CD4-positive, alpha-beta T cell (primary cell): ENCODE data around the gene ZNF687. TPM values are rescaled to one million over a fixed set of nuclear protein-coding genes. Genes with fewer than 3 reads are reported as not detected.

Experiments used
- ATAC-seq: fragments of 200-7000 bp; cut with Tn5 transposase; one replicate; pipeline ENCODE4 v1.10.0; 2022; ENCODE audit warnings: mild to moderate bottlenecking; ENCODE audit not compliant: poor library complexity
- CTCF ChIA-PET: fragments of 350-600 bp; sonication (Branson Sonifier 250); formaldehyde crosslinking; loops from one replicate; lab custom pipeline; 2021; ENCODE audit warnings: antibody characterized with exemption, inconsistent platforms; lab: Charles Lee
- POLR2A ChIA-PET: fragments of 350-600 bp; sonication (Branson Sonifier 250); formaldehyde crosslinking; loops from one replicate; lab custom pipeline; 2021; ENCODE audit warnings: antibody characterized with exemption, inconsistent platforms; lab: Charles Lee
- DNase-seq, 14 experiments: peaks; one replicate each; pipeline ENCODE4 v3.0.0-alpha.2; 2013 to 2020; ENCODE audit warnings: mixed read lengths in 2 of 14
- H3K27ac ChIP-seq, 2 donors: one replicate each; pipeline versions ENCODE4 v1.5.1 to v1.7.0; 2013; ENCODE audit warnings: low read length in 2 of 2, low read depth in 1 of 2, mild to moderate bottlenecking in 1 of 2
- H3K27me3 ChIP-seq, 2 experiments: 1 replicate in 1 of 2; 2 replicates in 1 of 2; pipeline versions ENCODE4 v1.6.1 to v1.7.0; 2013; ENCODE audit warnings: low read length in 2 of 2, control low read depth in 1 of 2, mild to moderate bottlenecking in 1 of 2, moderate library complexity in 1 of 2; ENCODE audit not compliant: insufficient read depth in 2 of 2, control insufficient read depth in 1 of 2
- H3K36me3 ChIP-seq: one replicate; pipeline ENCODE4 v1.6.1; 2013; ENCODE audit warnings: low read length, control low read depth; ENCODE audit not compliant: insufficient read depth
- H3K4me1 ChIP-seq: one replicate; pipeline ENCODE4 v1.6.1; 2013; ENCODE audit warnings: low read length, control low read depth; ENCODE audit not compliant: insufficient read depth
- H3K4me3 ChIP-seq: one replicate; pipeline ENCODE4 v1.5.1; 2013; ENCODE audit warnings: mild to moderate bottlenecking, low read length, moderate library complexity
- H3K9me3 ChIP-seq, 2 experiments: 1 replicate in 1 of 2; 2 replicates in 1 of 2; pipeline versions ENCODE4 v1.6.1 to v1.7.0; 2013; ENCODE audit warnings: low read length in 2 of 2, mild to moderate bottlenecking in 2 of 2, control low read depth in 1 of 2, moderate library complexity in 1 of 2; ENCODE audit not compliant: control insufficient read depth in 1 of 2, insufficient read depth in 1 of 2
- H3K27ac Mint-ChIP-seq: one replicate; pipeline ENCODE4 v1.8.0; 2020; ENCODE audit warnings: mixed read lengths
- H3K27me3 Mint-ChIP-seq: one replicate; pipeline ENCODE4 v1.8.0; 2021; ENCODE audit warnings: mixed read lengths
- H3K36me3 Mint-ChIP-seq: one replicate; pipeline ENCODE4 v1.8.0; 2021; ENCODE audit warnings: low read depth, mixed read lengths
- H3K4me1 Mint-ChIP-seq: one replicate; pipeline ENCODE4 v1.8.0; 2021; ENCODE audit warnings: low read depth, mixed read lengths
- H3K4me3 Mint-ChIP-seq: one replicate; pipeline ENCODE4 v1.8.0; 2020; ENCODE audit warnings: mild to moderate bottlenecking, mixed read lengths
- H3K9me3 Mint-ChIP-seq: one replicate; pipeline ENCODE4 v1.8.0; 2020; ENCODE audit warnings: mixed read lengths
- intact Hi-C, 2 experiments: fragments of 100-400 bp; cut with DNase I in 1 of 2; cut with micrococcal nuclease in 1 of 2; formaldehyde crosslinking; loops; one replicate each; pipeline versions ENCODE4 v1.15.1 to v1.9.0; 2023 to 2025; cut with DNase I, micrococcal nuclease
- total RNA-seq, 174 experiments: library from RNA in 2 of 174; stranded (reverse) in 2 of 174; gene quantifications; one replicate each; pipeline ENCODE4 v1.2.3 and lab custom pipeline; 2021 to 2026
- TF ChIP-seq, protein P1 (sequence below): fragments of 200-600 bp; IDR thresholded peaks from one replicate; pipeline ENCODE4 v1.8.0; 2022; ENCODE audit warnings: antibody characterized with exemption, mild to moderate bottlenecking

The ZNF687 gene
- total RNA-seq, 2 experiments from 2014 or later: 38.9 to 40.0 TPM

DNA sequence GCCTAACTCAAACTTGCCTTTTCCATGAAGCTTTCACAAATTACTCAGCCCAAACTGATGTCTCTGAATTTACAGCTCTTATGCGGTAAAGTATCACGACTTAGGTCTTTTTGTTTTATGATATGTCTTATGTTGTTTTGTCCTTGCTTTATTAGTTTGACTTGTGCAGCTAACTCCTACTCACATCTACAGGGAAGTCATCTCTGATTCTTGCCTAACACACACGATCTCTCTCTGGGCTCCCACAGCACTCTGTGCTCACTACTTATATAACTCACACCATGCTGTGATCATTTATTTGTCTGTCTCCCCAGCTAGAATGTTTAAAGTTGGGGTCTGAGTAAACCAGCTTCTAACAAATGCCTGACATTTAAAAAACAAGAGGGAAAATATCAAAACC is 54.5 kb downstream of the ZNF687 start:
- Mint-ChIP-seq H3K4me3 (no peak overlapping the region), H3K36me3 (peaks cover 5% of the 10 kb centered on the region), H3K27me3 (no peaks in the 10 kb centered on the region), H3K9me3 (no peaks in the 10 kb centered on the region), H3K4me1 (peaks cover 10% of the 10 kb centered on the region), H3K27ac (no peak overlapping the region)
- Histone ChIP-seq H3K27ac (no peak overlapping the region), H3K4me3 (no peak overlapping the region), H3K36me3 (peaks cover 1% of the 10 kb centered on the region), H3K9me3 (no peaks in the 10 kb centered on the region), H3K27me3 (no peaks in the 10 kb centered on the region), H3K4me1 (no peaks in the 10 kb centered on the region)
- DNase-seq: no peak
- POLR2A ChIA-PET: interaction anchor here (1.1 to 1.7 kb wide), 2 partner anchors 9 to 55 kb away, joined by 3 to 4 read pairs; partner anchors contain the start of genes PI4KB and ZNF687
- intact Hi-C loops: no loop called here
- CTCF ChIA-PET: interaction anchor here (1.2 to 1.8 kb wide), 2 partner anchors 36 to 56 kb away, joined by 4 to 5 read pairs; no protein-coding TSS in a partner anchor
- ATAC-seq: no peak
- TF ChIP-seq, protein P1, sequence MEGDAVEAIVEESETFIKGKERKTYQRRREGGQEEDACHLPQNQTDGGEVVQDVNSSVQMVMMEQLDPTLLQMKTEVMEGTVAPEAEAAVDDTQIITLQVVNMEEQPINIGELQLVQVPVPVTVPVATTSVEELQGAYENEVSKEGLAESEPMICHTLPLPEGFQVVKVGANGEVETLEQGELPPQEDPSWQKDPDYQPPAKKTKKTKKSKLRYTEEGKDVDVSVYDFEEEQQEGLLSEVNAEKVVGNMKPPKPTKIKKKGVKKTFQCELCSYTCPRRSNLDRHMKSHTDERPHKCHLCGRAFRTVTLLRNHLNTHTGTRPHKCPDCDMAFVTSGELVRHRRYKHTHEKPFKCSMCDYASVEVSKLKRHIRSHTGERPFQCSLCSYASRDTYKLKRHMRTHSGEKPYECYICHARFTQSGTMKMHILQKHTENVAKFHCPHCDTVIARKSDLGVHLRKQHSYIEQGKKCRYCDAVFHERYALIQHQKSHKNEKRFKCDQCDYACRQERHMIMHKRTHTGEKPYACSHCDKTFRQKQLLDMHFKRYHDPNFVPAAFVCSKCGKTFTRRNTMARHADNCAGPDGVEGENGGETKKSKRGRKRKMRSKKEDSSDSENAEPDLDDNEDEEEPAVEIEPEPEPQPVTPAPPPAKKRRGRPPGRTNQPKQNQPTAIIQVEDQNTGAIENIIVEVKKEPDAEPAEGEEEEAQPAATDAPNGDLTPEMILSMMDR: no peak

DNA sequence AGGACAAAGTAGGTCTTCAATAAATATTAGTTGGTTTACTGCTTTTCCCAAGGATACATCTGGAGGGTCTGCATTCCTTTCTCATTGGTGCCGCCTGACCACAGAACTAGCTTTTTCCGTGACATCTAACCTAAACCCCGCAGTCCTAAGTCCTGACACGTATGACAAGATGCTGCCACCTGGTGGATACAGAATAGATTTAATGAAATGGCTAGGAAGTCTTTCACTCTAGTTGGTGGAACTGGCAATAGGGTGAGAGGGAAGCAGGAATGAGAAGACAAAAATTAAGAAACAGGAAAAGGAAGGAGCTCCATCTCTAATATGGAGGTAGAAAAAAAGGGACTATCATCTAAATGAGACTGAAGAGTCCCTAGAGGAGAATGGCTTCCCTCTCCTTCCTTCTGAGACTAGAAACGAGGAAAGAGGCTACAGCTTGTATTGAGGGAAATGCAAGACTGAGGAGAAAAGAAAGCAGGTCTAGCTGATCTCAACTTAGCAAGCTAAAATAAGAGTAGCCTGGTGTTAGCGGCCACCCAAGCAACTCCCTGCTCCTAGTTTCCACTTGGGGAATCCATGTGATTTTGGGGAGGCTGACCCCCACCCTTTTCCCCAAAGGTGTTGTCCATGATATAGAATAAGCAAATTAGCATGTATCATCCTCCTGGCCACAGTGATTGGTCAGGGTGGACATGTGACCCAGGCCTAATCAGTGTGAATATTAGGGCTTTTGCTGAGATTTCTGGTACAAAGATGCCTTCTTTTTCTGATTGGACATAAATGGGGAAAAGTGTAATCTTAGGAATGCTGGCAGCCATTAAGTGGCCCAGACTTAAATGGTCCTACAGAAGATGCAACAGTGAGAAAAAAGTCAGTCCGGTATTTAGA is 59.0 kb downstream of the ZNF687 start:
- Mint-ChIP-seq H3K9me3 (no peaks in the 10 kb centered on the region), H3K27ac (peak overlapping the region; percentile 7), H3K27me3 (no peaks in the 10 kb centered on the region), H3K36me3 (peaks cover 37% of the 10 kb centered on the region), H3K4me3 (no peak overlapping the region), H3K4me1 (peaks cover 21% of the 10 kb centered on the region)
- H3K27me3 ChIP-seq: no peaks in the 10 kb centered on the region
- TF ChIP-seq, protein P1: peak; percentile 85
- intact Hi-C loops: loop anchor here (1.0 to 10.0 kb wide), 7 partner anchors 13 to 266 kb away; partner anchors contain the start of genes GABPB2 (in 1 of the 2), PIP5K1A (in 1 of the 2), VPS72 (in 1 of the 2) and ZNF687 (in 1 of the 2)
- DNase-seq (peak in 10 of 14 experiments; percentile 12 to 85 (median 38)), ATAC-seq (peak; percentile 93)
- no peaks in the 10 kb centered on the region for H3K9me3 ChIP-seq
- no peak overlapping the region for H3K27ac ChIP-seq
- H3K4me1 ChIP-seq: peaks cover 20% of the 10 kb centered on the region
- ChIA-PET CTCF (interaction anchor here (0.5 to 3.7 kb wide), 32 partner anchors 9 to 253 kb away, joined by 3 to 54 read pairs (median 5); partner anchors contain the start of genes PI4KB, PSMD4, VPS72 and ZNF687), POLR2A (interaction anchor here (0.6 to 3.2 kb wide), 9 partner anchors 9 to 241 kb away, joined by 3 to 29 read pairs (median 3); partner anchors contain the start of genes PI4KB, PSMB4 and ZNF687)
- H3K36me3 ChIP-seq: peaks cover 36% of the 10 kb centered on the region
- H3K4me3 ChIP-seq: no peak overlapping the region

Other genes starting within 250 kb of the ZNF687 start
- gene BNIPL, start 245.7 kb upstream of the ZNF687 start, total RNA-seq: under 1 TPM; 0.30 to 0.42 TPM
- 1 to 10 TPM in 1 of 2 experiments, under 1 TPM in 1; 0.58 to 1.2 TPM for gene C1orf56, start 234.5 kb upstream of the ZNF687 start, total RNA-seq
- 100 to 1,000 TPM; 401 to 404 TPM for gene CDC42SE1, start 222.7 kb upstream of the ZNF687 start, total RNA-seq
- gene MLLT11, start 221.9 kb upstream of the ZNF687 start, total RNA-seq: 1 to 10 TPM; 2.8 to 2.9 TPM
- gene GABPB2, start 211.5 kb upstream of the ZNF687 start, total RNA-seq: 10 to 100 TPM; 23.7 to 25.5 TPM
- gene SEMA6C, start 135.7 kb upstream of the ZNF687 start, total RNA-seq: 1 to 10 TPM; 3.8 to 5.5 TPM
- gene TNFAIP8L2, start 125.7 kb upstream of the ZNF687 start, total RNA-seq: under 1 TPM; 0.70 to 0.74 TPM
- under 1 TPM; 0.55 to 0.67 TPM for gene LYSMD1, start 116.4 kb upstream of the ZNF687 start, total RNA-seq
- gene SCNM1, start 116.2 kb upstream of the ZNF687 start, total RNA-seq: 10 to 100 TPM; 35.2 to 35.7 TPM
- gene TMOD4, start 106.3 kb upstream of the ZNF687 start, total RNA-seq: 1 to 10 TPM in 1 of 2 experiments, not detected in 1; 1.6 TPM
- 10 to 100 TPM; 12.7 to 17.2 TPM for gene VPS72, start 92.1 kb upstream of the ZNF687 start, total RNA-seq
- 10 to 100 TPM; 41.7 to 44.7 TPM for gene PIP5K1A, start 83.7 kb upstream of the ZNF687 start, total RNA-seq
- 10 to 100 TPM; 57.2 TPM for gene PSMD4, start 27.6 kb upstream of the ZNF687 start, total RNA-seq
- 10 to 100 TPM; 50.2 to 51.0 TPM for gene PI4KB, start 45.1 kb downstream of the ZNF687 start, total RNA-seq
- gene RFX5, start 65.0 kb downstream of the ZNF687 start, total RNA-seq: 10 to 100 TPM; 62.0 to 65.7 TPM
- gene SELENBP1, start 90.4 kb downstream of the ZNF687 start, total RNA-seq: not detected
- gene PSMB4, start 117.3 kb downstream of the ZNF687 start, total RNA-seq: 100 to 1,000 TPM; 316 to 324 TPM
- gene POGZ, start 177.2 kb downstream of the ZNF687 start, total RNA-seq: 10 to 100 TPM; 97.8 to 99.4 TPM
- gene CGN, start 229.1 kb downstream of the ZNF687 start, total RNA-seq: under 1 TPM; 0.08 to 0.28 TPM